ENCODE measurements around the gene PCNX2. TPM values are rescaled to one million over a fixed set of nuclear protein-coding genes. Genes with fewer than 3 reads are reported as not detected.

The PCNX2 gene
- polyA plus RNA-seq, 3 donors = 0.29 to 7.9 (median 0.62) TPM

GRCh38 chr1:232998138-232998537, 297.4 kb downstream of the PCNX2 start:
- H3K79me2 ChIP-seq (ENCODE audit: insufficient read depth, low read length) = no peaks in the 10 kb centered on the region
- H3K4me2 ChIP-seq (replicated peaks; ENCODE audit: extremely low read depth, low read length, poor library complexity, severe bottlenecking) = no peak overlapping the region
- H2AFZ ChIP-seq (ENCODE audit: insufficient read depth, low read depth, low read length, poor library complexity, severe bottlenecking) = no peak overlapping the region
- no peaks in the 10 kb centered on the region for H3K4me1 ChIP-seq (ENCODE audit: control insufficient read depth in 1 of 2, insufficient read depth in 2 of 2, low read length in 2 of 2)
- H3K9me3 ChIP-seq (replicated peaks in 1 of 2; ENCODE audit: control insufficient read depth in 1 of 2, insufficient read depth in 1 of 2, low read length in 2 of 2) = peaks cover 0 to 8% of the 10 kb centered on the region in 2 donors
- H3K27me3 ChIP-seq (ENCODE audit: control insufficient read depth in 2 of 2, insufficient read depth in 2 of 2, low read length in 2 of 2) = no peaks in the 10 kb centered on the region
- no peak for TF ChIP-seq CTCF (IDR thresholded peaks at IDR 0.05)
- no peak overlapping the region for H3K4me3 ChIP-seq (replicated peaks in 1 of 3; ENCODE audit: low read depth in 2 of 3, low read length in 3 of 3)
- 97% methylated on average over 3 of the region's 15 CpGs for WGBS (ENCODE audit: insufficient coverage)
- H3K9me3 Mint-ChIP-seq = peaks cover 3 to 20% (median 13%) of the 10 kb centered on the region in 7 donors
- no peak overlapping the region for H3K27ac ChIP-seq (ENCODE audit: low read depth in 1 of 2, low read length in 2 of 2)
- no peak overlapping the region for H3K4me3 Mint-ChIP-seq
- H4K20me1 ChIP-seq (ENCODE audit: insufficient read depth, low read length) = no peaks in the 10 kb centered on the region
- peaks cover 4 to 38% of the 10 kb centered on the region in 2 donors for H3K36me3 ChIP-seq (replicated peaks in 1 of 2; ENCODE audit: control insufficient read depth in 1 of 2, insufficient read depth in 2 of 2, low read length in 2 of 2)
- no peak overlapping the region for H3K9ac ChIP-seq (ENCODE audit: insufficient read depth, low read length, poor library complexity, severe bottlenecking)
- DNase-seq = no peak
- intact Hi-C loops (cut with micrococcal nuclease) = no loop called here
- peaks cover 0 to 1% (median 0%) of the 10 kb centered on the region in 3 donors for H3K27me3 Mint-ChIP-seq (ENCODE audit: low read depth in 3 of 3)
- peaks cover 47 to 64% of the 10 kb centered on the region in 2 donors for H3K36me3 Mint-ChIP-seq
- H3K27ac Mint-ChIP-seq = no peak overlapping the region
- H3K4me1 Mint-ChIP-seq = no peaks in the 10 kb centered on the region

DNA sequence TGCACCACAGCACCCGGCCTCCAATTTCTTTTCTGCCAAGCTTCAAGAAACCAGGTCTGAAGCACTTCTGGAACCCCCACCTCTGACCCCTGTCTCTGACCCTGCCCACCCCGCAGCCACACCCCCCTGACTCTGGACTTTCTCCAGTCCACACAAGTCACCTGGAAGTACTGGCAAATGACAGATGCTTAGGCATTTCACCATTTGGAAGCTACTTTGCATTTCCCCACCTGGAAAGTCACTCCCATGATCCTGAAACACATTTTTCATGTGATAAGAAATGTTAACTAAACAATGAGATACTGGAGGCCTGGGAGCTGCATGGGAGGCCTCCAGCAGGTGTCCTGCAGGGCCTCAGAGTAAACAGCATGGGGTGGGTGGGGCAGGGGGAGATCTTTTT, 299.4 kb downstream of the PCNX2 start:
- H3K27me3 Mint-ChIP-seq (ENCODE audit: low read depth in 3 of 3) = no peaks in the 10 kb centered on the region
- H3K9ac ChIP-seq (ENCODE audit: insufficient read depth, low read length, poor library complexity, severe bottlenecking) = no peak overlapping the region
- no peak overlapping the region for H3K4me3 ChIP-seq (replicated peaks in 1 of 3; ENCODE audit: low read depth in 2 of 3, low read length in 3 of 3)
- peaks cover 0 to 8% of the 10 kb centered on the region in 2 donors for H3K9me3 ChIP-seq (replicated peaks in 1 of 2; ENCODE audit: control insufficient read depth in 1 of 2, insufficient read depth in 1 of 2, low read length in 2 of 2)
- H3K27ac Mint-ChIP-seq = no peak overlapping the region
- no peak overlapping the region for H3K4me2 ChIP-seq (replicated peaks; ENCODE audit: extremely low read depth, low read length, poor library complexity, severe bottlenecking)
- H3K27me3 ChIP-seq (ENCODE audit: control insufficient read depth in 2 of 2, insufficient read depth in 2 of 2, low read length in 2 of 2) = no peaks in the 10 kb centered on the region
- H3K27ac ChIP-seq (ENCODE audit: low read depth in 1 of 2, low read length in 2 of 2) = no peak overlapping the region
- peaks cover 4 to 38% of the 10 kb centered on the region in 2 donors for H3K36me3 ChIP-seq (replicated peaks in 1 of 2; ENCODE audit: control insufficient read depth in 1 of 2, insufficient read depth in 2 of 2, low read length in 2 of 2)
- H3K79me2 ChIP-seq (ENCODE audit: insufficient read depth, low read length) = no peaks in the 10 kb centered on the region
- peaks cover 3 to 22% (median 12%) of the 10 kb centered on the region in 7 donors for H3K9me3 Mint-ChIP-seq
- 100% methylated on average over 2 of the region's 2 CpGs for WGBS (ENCODE audit: insufficient coverage)
- H2AFZ ChIP-seq (ENCODE audit: insufficient read depth, low read depth, low read length, poor library complexity, severe bottlenecking) = no peak overlapping the region
- no peaks in the 10 kb centered on the region for H3K4me1 Mint-ChIP-seq
- peaks cover 49 to 66% of the 10 kb centered on the region in 2 donors for H3K36me3 Mint-ChIP-seq
- H3K4me1 ChIP-seq (ENCODE audit: control insufficient read depth in 1 of 2, insufficient read depth in 2 of 2, low read length in 2 of 2) = no peaks in the 10 kb centered on the region
- no peak overlapping the region for H3K4me3 Mint-ChIP-seq
- intact Hi-C loops (cut with micrococcal nuclease) = no loop called here
- no peak for TF ChIP-seq CTCF (IDR thresholded peaks at IDR 0.05)
- no peak for DNase-seq
- no peaks in the 10 kb centered on the region for H4K20me1 ChIP-seq (ENCODE audit: insufficient read depth, low read length)

Data from CD14-positive monocyte (primary cell).